Hepatocyte (in vitro differentiated cells): ENCODE results near the gene ARMC5.

Source experiments
- EZH2 ChIP-seq: fragments of 200-600 bp; sonication (generic); IDR thresholded peaks from 2 replicates; pipeline ENCODE4 v1.6.1; 2016; ENCODE audit warnings: antibody characterized with exemption, mild to moderate bottlenecking, borderline replicate concordance
- TF ChIP-seq, protein P1 (sequence below): fragments of 200-600 bp; sonication (generic); IDR thresholded peaks from 2 replicates; pipeline ENCODE4 v1.5.1; 2016; ENCODE audit warnings: antibody characterized with exemption, mild to moderate bottlenecking; ENCODE audit not compliant: poor library complexity

DNA sequence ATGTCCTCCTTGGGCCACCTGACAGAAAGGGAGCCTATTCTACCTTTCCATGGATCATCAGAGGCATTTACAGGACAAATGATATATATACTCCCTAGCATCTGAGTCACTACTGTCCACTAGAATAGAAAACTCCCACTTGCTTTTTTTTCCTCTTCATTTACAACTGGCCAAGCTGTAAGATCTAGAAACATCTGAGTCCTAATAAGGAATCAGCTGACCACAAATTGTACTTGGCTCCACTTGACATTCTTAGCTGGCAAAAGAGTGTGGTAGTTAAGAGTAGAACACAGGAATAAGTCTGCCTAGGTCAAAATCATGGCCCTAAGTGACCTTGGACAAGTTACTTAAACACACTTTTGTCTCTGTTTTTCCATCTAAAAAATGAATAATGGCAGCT, 43.7 kb downstream of the ARMC5 start:
- TF ChIP-seq, protein P1, sequence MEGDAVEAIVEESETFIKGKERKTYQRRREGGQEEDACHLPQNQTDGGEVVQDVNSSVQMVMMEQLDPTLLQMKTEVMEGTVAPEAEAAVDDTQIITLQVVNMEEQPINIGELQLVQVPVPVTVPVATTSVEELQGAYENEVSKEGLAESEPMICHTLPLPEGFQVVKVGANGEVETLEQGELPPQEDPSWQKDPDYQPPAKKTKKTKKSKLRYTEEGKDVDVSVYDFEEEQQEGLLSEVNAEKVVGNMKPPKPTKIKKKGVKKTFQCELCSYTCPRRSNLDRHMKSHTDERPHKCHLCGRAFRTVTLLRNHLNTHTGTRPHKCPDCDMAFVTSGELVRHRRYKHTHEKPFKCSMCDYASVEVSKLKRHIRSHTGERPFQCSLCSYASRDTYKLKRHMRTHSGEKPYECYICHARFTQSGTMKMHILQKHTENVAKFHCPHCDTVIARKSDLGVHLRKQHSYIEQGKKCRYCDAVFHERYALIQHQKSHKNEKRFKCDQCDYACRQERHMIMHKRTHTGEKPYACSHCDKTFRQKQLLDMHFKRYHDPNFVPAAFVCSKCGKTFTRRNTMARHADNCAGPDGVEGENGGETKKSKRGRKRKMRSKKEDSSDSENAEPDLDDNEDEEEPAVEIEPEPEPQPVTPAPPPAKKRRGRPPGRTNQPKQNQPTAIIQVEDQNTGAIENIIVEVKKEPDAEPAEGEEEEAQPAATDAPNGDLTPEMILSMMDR, result no peak
- TF ChIP-seq EZH2, result no peak
